GM18861 (cell line): ENCODE data around the gene WHAMM.

Experiments used
- ATAC-seq: cut with Tn5 transposase; IDR thresholded peaks from one replicate; pipeline ENCODE4 v1.9.1; 2021; ENCODE audit not compliant: unreplicated experiment

Gene WHAMM

DNA sequence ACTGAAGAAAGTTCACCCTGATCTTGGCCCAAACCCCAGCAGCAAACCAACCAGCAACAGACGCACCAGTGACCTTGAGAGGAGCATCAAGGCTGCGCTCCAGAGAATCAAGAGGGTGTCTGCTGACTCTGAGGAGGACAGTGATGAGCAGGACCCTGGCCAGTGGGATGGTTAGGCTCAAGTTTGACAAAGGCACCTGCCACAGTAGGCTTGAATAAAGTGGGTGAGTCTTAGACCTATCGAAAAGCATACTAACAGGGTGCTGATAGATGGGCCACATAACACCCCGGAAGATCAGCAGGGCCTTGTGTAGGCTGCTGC lies 23.9 kb downstream of the WHAMM start:
- ATAC-seq = no peak

DNA sequence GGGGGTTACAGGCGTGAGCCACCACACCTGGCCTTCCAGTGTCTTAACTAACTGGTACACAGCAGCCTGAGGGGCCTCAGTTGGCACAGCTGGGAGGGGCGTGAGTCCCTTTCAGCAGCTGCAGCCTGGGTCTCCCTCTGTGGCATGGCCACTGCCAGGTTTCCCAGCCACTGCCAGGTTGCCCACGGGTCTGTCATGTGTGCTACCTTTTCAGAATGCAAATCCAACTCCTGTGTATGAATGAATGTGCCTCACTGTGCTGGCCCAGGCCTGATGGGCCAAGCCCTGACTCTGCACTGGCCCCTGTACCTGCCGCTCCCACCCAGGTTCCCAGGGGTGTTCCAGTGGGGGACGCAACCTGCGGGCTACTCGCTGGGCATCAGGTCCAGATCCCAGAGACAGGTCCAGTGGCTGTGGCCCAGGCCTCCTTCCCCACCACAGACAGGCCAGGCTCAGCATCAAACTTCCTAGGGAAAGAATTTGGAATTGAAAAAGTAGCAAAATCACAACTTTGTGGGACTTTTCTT lies 26.0 kb downstream of the WHAMM start:
- no peak for ATAC-seq

DNA sequence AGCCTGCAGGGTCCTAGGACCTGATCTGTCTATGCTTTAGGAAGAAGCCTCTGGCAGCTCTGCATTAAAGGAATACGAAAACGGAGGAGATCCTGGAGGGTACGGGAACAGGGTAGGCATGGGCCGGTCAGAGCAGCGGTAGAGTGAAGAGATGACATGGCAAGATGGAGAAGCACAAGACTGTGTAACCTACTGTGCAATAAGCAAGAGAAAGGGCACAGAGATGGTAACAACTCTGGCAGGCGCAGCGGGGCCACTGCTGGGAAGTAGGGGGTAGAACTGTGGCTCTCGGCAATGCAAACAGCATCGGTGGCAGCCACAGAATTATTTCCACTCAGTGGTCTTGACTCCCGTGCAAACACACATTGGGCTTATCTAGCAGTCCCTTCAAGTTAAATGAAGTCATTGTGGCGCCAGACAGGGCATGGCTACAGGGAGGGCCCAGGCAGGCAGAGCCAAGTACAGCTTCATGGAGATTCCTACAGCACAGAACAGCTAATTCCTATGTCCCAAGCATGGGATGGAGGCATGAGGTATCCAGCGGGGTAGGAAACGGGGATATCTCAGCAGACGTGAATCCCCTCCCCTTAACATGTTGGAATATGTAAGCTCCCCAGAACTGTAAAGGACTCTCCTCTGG lies 28.8 kb downstream of the WHAMM start:
- no peak for ATAC-seq

DNA sequence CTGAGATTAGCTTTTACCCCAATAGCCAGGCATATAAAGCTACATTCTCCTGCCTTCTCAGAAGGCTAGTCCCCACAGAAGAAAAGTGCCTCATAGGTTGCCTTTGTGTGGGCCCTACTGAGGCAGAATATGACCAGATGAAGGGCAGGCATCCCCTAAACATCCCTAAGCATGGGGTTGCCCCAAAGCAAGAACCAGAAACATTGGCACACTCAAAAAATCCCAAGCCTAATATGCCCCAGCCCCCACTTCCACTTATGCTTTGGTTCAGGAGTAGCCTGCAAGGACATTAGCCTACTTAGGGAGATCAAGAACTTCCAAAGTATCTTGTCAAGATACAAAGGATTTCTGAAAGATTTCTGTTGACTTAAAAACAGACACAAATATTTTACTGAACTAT lies 29.7 kb downstream of the WHAMM start:
- no peak for ATAC-seq

DNA sequence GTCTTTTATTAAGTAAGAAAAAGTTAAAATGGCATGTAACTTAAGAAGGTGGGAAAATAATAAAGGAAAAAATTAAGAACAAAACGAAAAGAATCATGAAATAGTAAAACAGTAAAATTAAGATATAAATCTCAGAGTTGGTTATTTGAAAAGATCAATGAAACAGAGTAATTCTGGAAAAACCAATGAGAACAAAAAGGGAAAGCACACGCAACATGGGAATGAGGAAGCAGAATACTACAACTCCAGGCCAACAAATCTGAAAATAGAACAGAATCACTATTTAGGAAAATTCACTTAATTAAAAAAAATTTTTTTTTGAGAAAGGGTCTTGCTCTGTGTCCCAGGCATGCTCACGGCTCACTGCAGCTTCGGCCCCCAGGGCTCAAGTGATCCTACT lies 30.7 kb downstream of the WHAMM start:
- ATAC-seq = no peak

DNA sequence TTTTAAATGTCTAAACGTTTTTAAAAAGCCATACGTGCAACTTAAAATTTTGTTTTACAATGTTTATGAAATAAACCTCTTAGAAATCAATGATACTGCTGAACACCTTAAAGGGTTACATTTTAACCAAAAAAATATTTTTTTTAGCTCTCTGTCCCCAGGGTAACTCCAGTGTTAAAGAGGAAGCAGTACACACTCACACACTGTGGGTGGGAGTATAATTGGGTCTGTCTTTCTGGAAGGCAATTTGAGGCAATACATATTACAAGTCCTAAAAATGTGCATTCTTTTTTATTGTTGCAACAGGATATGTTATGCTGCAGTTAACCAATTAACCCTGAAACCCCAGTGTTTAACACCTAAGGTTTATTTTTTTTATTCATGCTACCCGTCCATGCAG lies 34.1 kb downstream of the WHAMM start:
- ATAC-seq = no peak

DNA sequence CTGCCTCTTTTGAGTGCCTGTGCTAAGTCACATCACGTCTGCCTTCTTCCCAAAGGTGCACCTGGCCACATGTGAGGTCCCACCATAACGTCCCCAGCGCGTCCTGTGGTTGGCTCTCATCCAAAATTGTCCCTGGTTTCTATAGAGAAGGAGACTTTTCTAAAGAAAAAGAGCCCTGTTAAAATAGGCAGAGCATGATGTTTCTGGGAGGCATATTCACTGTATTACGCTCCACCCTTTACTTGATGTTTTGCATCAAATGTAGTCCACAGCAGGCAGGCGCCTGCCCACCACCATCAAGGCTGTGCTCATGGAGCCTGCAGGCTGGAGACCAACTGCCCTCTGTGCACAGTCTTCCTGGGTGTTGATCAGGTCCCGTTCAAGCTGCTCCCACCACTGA lies 36.3 kb downstream of the WHAMM start:
- ATAC-seq = no peak

DNA sequence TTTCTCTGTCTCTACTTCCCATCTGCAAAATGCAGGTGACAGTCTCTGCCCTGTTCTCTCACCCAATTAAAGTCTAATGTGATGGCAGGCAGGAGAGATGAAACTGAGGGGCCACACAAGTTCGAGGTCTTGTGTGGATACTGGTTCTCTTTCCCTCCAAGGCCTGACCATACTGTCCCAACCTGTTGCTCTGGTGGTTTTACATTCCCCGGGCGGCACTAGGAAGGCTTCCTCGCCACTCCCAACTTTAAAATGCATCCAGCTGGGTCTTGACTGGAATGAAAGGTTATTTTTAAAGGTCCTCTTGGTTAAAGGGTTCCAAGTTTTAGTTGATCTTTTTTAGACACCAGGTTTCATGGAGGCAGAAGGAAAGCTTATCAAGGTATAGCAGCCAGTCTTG lies 37.2 kb downstream of the WHAMM start:
- ATAC-seq = no peak

DNA sequence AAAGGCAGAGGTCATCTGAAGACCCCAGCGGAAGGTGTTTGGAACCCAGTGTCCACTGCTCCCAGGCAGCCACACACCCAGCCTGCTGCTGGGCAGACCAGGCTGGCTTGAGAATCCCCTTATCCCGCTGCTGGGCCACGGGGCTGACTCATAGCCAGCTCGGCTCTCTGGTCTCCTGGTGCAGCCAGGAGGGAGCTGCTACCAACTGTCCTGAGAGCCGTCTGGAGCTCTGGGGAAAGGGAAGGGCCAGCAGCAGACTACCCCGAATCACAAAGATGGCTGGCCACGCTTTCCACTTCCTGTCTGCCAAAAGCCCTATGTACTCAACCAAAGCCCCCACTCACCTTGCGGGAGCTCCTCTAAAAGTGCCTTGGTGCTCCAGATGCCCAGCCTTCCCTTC lies 38.3 kb downstream of the WHAMM start:
- no peak for ATAC-seq

DNA sequence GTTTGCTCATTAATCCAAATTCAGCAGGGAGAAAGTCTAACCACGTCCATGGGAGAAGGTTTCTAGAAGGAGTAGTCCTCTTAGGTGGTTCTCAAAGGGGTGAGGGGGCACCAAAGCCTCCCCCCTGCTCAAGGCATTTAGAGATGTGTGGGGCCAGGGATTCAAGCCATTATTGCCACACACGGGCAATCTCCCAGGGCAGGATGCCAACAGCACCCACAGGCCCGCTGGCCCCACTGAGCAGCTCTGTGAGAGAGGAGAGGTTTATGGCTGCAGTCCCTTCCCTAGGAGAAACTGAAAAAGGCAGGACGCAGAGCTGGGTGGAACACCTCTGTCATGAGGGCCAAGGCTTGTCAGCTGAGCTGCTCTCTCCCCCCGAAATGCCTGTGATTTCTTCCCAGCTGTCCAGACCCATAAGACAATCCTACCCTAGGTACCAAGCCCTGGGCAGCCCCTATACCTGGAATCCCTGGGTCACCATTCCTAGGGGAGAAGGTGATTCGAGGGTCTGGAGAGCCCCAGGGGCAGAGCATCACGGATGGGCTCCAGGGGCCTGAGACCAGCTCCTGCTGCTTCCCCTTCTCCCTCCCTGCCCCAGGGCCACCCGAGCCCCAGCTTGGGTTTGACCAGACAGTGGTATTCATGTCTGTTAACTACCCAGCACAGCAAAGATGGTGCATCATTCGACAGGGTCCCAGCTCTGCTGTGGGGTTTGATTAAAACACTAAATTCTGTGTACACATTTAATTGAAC lies 39.0 kb downstream of the WHAMM start:
- no peak for ATAC-seq

DNA sequence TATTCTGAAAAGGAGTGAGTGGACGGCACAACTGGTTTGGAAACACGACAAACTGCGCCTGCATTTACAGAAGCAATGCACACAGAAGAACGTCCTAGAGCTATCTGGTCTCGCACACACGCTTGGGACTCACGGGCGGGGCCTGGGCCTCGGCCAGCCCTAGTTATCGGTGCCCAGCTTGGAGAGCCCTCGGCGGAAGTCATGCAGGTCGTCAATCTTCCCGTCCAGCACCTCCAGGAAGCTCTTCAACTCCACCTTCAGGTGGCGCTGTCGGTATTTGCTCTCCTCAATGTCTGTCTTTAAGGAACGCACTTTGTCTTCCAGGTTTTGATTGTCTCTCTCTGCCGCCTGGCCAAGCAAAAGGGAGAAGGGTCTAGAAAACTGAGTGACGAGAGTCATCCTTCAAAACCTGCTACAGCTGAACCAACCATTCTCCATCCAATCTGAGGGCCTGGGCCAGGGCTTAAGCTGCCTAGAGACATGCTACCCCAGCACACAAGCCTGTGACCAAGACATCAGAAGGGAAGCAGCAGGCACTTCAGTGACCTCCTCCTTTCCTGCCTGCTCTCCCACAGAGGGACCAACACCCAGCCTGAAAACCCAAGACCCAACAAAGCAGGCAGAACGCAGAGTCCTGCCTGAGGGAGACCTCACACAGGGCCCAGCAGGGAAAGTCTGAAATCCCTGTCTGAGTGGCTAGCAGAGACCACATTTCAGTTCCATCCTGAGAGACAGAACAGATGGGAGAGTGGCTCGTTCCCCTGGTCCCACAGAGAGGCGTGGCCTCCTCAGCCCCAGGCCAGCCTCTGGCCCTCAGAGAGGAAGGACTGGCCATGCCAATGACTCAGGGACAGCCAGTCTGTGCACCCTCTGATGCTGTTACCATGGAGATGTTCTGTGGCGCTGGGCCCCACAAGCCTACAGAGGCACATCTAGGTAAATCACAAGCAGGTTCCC lies 40.4 kb downstream of the WHAMM start:
- peak; percentile 71 for ATAC-seq

DNA sequence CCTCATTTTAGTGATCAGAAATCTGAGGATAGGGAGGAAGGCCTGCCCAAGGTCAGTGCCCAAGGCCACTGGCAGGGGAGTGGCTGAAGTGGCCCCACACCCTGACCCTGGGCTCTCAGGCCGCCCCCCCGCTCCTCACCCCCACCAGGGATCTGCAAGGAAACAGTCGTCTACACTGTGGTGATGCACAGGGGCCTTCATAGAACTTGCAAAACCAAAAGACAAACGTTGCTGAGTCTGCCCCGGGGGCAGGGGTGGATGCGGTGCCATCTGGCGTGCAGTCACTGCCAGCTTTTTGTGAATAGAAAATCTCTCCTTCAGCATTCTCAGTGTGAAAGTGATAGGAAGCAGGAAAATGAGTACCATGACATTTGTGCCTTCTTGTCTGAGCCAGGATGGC lies 41.3 kb downstream of the WHAMM start:
- no peak for ATAC-seq

DNA sequence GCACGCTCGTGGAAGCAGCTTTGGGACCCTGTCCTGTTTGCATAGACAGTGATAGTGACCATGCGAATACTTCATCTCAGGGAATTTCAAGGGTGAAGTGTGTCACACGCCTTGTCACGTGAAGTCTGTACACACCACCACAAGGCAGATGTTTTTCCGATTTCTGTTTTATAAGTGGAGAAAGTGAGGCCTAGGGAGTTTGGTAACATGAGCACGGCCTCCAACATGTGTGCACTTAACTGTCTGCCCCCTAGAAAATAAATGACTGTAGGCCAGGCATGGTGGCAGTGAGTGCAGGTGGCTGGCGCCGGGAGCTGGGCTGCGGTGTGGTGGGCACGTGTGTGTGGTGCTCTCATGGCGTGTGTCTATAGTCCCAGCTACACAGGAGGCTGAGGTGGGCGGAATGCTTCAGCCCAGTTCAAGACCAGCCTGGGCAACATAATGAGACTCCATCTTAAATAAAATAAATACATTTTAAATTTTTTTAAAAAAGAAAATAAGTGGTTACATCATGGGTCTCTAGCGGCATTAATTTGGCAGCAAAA lies 42.0 kb downstream of the WHAMM start:
- ATAC-seq = no peak

DNA sequence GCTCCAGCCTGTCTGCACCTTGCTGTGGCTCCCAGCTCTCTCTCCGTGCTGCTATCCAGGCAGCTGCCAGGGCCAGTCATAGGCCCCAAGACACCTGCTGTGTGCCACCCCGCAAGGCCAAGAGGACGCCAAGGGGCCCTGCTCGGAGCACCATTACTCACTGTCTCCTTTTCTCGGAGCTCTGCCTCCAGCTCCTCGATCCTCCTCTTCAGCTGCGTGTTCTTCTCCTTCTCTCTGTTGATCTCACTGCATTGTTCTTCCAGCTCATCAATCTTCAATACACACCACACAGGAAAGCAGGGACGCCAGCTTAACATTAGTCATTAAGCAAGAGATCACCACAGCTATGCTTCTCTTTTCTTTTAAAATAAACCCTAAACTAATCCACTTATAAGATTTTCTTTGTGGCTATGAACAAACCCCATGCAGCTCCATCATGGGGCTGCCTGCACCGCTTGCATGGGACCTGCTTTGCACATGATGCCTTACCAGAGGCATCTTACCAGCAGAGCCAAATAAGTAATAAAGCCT lies 42.6 kb downstream of the WHAMM start:
- no peak for ATAC-seq

DNA sequence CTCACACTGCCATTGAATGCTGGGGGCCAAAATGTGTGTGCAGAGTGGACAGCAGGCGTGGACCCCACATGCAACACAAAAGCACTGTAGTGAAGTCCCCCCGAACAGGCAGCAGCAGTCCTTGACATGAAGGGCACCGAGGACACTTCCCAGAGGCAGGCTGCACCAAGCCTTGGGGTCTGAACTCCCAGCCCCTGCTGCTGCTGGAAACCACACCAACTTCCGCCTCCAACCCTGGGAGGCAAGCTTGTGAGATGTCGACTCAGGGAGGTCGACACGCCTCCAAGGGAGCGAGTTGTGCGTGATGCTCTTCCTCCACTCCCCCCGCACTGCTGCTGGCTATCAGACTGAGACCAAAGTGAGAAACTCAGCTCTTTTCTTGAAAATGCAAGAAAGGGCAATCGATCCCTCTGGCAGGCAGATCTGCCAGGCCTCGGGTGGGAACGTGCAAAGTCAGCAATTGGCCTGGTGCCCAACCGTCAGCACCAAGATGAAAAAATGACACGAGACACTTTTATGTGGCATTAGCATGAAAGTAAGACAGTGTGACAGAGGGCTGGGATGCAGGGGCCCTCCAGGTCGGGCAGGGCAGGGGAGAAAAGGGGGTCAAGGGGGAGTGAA lies 43.6 kb downstream of the WHAMM start:
- no peak for ATAC-seq

DNA sequence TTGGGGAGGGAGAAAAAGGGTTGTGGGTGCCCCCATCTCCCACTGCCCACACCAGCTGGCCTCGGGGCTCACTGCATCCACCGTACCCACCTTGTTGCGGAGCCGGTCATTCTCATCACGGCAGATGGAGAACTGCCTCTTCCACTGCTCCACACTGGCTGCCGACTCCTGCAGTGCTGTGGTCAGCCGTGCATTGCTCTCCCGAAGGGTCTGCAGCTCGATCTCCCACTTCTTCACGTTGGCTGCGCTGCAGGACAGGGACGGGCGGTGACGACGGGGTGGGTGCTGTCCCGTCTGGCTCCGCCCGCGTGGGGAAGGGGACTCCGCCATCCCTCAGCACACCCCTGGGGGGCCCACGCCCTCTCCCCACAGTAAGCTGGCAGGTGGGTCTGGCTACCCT lies 45.1 kb downstream of the WHAMM start:
- no peak for ATAC-seq

DNA sequence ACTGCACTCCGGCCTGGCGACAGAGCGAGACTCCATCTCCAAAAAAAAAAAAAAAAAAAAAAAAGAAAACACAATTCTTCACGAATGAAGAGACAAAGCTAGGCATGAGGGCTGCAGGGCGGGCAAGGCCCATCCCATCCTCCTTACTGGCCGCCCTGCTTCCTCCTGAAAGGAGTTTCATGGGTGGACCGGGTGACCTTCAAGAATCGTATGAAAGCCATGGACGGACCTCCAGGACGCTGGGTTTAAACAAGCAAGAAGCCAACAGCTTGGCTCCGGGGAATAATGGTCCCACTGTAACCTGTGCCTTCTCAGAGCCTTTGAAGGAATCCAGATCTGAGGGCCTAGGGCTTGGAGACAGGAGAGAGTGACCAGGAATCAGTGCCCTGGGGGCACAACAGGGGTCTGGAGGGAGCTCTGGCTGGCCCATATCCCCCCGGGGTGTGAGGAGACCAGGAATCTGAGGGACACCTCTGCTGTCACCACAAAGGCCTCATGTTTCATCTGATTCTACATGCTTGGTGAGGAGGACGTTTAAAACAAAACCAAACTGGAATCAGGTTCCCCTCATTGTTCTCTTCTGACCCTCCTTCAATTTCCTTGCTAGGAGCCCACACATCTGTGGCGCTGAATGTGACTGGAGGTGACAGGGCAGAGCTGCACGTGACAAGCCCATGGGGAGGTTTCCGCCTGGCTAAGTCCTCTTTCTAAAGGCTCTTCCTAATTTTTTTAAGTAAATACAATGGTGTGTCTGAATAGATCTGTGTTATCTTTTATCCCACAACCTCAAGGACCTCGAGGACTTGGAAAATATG lies 46.1 kb downstream of the WHAMM start:
- ATAC-seq = no peak

DNA sequence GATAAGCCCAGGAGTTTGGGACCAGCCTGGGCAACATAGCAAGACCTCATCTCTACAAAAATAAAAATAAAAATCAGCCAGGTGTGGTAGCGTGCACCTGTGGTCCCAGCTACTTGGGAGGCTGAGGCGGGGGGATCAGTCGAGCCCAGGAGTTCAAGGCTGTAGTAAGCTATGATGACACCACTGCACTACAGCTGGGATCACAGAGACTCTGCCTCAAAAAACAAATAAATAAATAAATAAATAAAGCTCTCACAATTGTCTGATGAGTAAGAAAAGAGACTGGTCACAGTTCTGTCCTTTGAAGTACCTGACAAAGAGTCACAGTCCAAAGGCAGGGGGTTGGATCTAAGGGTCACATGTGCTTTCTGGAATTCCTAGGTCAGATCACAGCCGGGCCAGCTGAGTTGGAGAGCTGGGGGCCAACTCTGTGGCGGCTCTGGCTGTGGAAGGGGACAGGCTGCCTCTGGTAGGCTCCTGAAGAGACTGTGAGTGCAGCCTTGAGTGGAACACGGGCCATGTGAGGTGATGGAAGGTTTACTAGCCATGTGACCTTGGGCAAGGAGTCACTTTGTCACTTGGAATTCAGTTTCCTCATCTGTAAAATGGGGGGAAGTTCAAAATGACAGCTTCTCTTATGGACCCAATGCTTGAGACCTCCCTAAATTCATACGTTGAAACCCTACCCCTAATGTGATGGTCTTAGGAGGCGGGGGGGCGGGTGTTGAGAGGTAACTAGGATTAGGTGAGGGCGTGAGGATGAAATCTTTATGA lies 47.2 kb downstream of the WHAMM start:
- ATAC-seq = no peak

DNA sequence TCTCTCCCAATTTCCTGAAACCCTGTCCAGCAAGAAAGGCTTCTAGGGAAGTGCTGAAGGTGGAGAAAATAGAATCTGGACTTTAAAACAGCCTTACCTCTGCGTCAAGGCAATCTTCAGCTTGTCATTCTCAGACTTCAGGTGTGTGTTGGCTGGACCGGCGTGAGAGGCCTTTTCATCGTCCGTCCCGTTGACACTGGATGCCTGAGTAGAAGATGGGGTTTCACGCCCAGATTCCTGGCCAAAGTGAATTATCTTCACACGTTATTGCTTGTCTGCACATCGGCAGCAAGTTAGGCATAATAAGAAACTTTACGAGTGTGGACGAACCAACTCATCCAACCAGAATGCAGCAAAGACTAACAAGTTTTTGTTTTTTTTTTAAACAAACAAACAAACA lies 49.5 kb downstream of the WHAMM start:
- ATAC-seq = no peak
